Measurements from ENCODE around the gene LINGO4. TPM values are rescaled to one million over a fixed set of nuclear protein-coding genes. Genes with fewer than 3 reads are reported as not detected.

Gene LINGO4
- total and polyA plus RNA-seq, 10 of the 15 experiments (the other 5 are each of a cell fraction or from before 2014, with no cell fraction given) = not detected

DNA sequence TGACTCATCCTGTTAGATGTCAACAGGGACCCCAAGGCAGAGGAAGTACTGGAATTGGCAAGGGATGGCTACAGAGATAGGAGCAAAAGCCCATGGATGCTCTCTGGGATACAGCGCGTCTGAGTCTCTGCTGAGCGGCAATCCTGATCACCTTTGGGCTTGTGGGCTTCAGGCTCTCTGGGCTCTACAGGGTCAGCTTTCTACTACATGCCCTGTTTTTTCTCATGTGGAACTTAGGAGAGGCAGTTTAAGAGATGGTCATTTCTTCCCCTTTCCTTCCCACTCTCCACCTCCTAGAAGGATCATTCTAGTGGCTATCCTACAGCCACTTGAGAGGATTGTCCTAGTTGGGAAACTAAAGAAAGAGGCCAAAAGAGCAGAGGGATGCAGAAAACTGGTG is 1.3 kb downstream of the LINGO4 start:
- H3K79me2 ChIP-seq (ENCODE audit: control insufficient read depth, insufficient read depth, low read length) = no peaks in the 10 kb centered on the region
- no peak for ATAC-seq
- H3K27me3 ChIP-seq (replicated peaks in 1 of 2; ENCODE audit: control insufficient read depth in 2 of 2, insufficient read depth in 2 of 2, low read length in 1 of 2) = peaks cover 0 to 11% of the 10 kb centered on the region in 2 experiments; a peak in 3 of 4 replicates
- CTCF ChIA-PET = no interaction called here
- no peaks in the 10 kb centered on the region for H4K20me1 ChIP-seq (ENCODE audit: control insufficient read depth, insufficient read depth)
- DNase-seq (ENCODE audit: low read depth, low spot score) = no peak
- no peak overlapping the region for H3K4me3 ChIP-seq
- H3K4me1 ChIP-seq (ENCODE audit: control insufficient read depth, insufficient read depth, low read length) = peaks cover 6% of the 10 kb centered on the region; the same call in 1 of the 2 replicates
- H3K4me2 ChIP-seq (ENCODE audit: control insufficient read depth, insufficient read depth) = no peak overlapping the region
- WGBS (ENCODE audit: insufficient coverage, insufficient replicate concordance, low lambda C conversion rate, missing lambda C conversion rate) = 92% methylated on average over 3 of the region's 3 CpGs
- SMC1A ChIA-PET (ENCODE audit: uncharacterized antibody, unreplicated experiment) = no interaction called here
- intact Hi-C loops (cut with micrococcal nuclease; ENCODE audit: unreplicated experiment) = no loop called here
- TF ChIP-seq NR2C1 (IDR thresholded peaks at IDR 0.05) = no peak
- no peak for TF ChIP-seq ZZZ3 (IDR thresholded peaks at IDR 0.05; ENCODE audit: control insufficient read depth, insufficient read length, low read depth)
- no peak for TF ChIP-seq KDM1A (IDR thresholded peaks at IDR 0.05; ENCODE audit: borderline replicate concordance)
- no peak for TF ChIP-seq ZNF592 (IDR thresholded peaks at IDR 0.05)
- no peak for TF ChIP-seq ZBTB40 (IDR thresholded peaks at IDR 0.05; ENCODE audit: borderline replicate concordance)
- no peak for TF ChIP-seq SUPT20H (IDR thresholded peaks at IDR 0.05; ENCODE audit: borderline replicate concordance, control insufficient read depth, low read depth, low read length)
- TF ChIP-seq ZBED1 (IDR thresholded peaks at IDR 0.05; ENCODE audit: borderline replicate concordance) = no peak
- TF ChIP-seq RELA (IDR thresholded peaks at IDR 0.05; ENCODE audit: borderline replicate concordance, partially characterized antibody) = no peak
- TF ChIP-seq CEBPB (IDR thresholded peaks at IDR 0.05; ENCODE audit: borderline replicate concordance in 1 of 2, low read depth in 2 of 2, low read length in 2 of 2) = no peak
- H3K9me3 ChIP-seq (replicated peaks; ENCODE audit: control insufficient read depth, insufficient read depth, low read length) = no peaks in the 10 kb centered on the region
- no peak overlapping the region for H2AFZ ChIP-seq (ENCODE audit: control insufficient read depth, low read depth, low read length)
- no peak overlapping the region for H3K27ac ChIP-seq (ENCODE audit: control insufficient read depth, insufficient read depth)
- POLR2A ChIA-PET = no interaction called here
- in situ Hi-C loops (cut with MboI) = no loop called here
- no peak overlapping the region for H3K9ac ChIP-seq (ENCODE audit: control insufficient read depth, insufficient read depth, low read length)
- no peak for FAIRE-seq
- no peaks in the 10 kb centered on the region for H3K36me3 ChIP-seq (ENCODE audit: control insufficient read depth in 2 of 2, insufficient read depth in 2 of 2, low read length in 1 of 2)
- RAD21 ChIA-PET (ENCODE audit: unreplicated experiment) = no interaction called here
- BruUV-seq (replicated peaks) = no TSS peak

Measured in GM12878 (cell line).